HG03575 (cell line): ENCODE results near the gene ACAA2.
"Not testable (repeated sequence)": the region's sequence is repeated elsewhere in the genome, so short reads cannot be mapped to it uniquely, and the experiment has no call there.

Experiments used
- ATAC-seq: cut with Tn5 transposase; IDR thresholded peaks from one replicate; pipeline ENCODE4 v1.9.1; 2021; ENCODE audit not compliant: unreplicated experiment, insufficient number of reproducible peaks, low FRiP score; ENCODE audit errors: extremely low read depth

The ACAA2 gene

GRCh38 chr18:49784427-49785185 lies 28.7 kb downstream of the ACAA2 start:
- no peak for ATAC-seq

GRCh38 chr18:49783631-49784030 lies 29.7 kb downstream of the ACAA2 start:
- ATAC-seq = not testable (repeated sequence)

- ATAC-seq = no peak
Measured at GRCh38 chr18:49778826-49779465, 34.4 kb downstream of the ACAA2 start.

- ATAC-seq = no peak
Measured at GRCh38 chr18:49769047-49769728, 44.1 kb downstream of the ACAA2 start.

- no peak for ATAC-seq
Measured at GRCh38 chr18:49768051-49768391, 45.3 kb downstream of the ACAA2 start.

GRCh38 chr18:49767111-49768050 lies 46.0 kb downstream of the ACAA2 start:
- ATAC-seq = no peak

- no peak for ATAC-seq
Measured at GRCh38 chr18:49766646-49767045, 46.7 kb downstream of the ACAA2 start.

DNA sequence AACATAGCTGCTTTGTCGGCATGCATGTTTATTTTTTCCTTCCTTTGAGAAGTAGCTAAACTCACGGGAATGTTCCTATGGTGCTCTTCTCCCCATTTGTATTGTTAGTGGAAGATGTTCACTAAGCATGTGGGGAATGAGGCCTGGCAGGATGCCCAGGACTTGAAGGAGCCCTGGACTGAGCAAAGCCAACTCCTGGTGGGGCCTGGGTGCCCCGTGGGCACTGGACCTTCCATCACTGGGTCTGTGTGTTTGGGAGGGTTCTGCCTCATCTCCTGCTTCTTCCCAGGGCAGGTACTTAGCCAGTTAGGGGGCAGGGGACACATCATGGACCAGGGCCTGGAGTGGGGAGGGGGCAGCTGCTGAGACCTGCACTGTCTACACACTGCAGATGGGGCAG lies 49.3 kb downstream of the ACAA2 start:
- no peak for ATAC-seq

DNA sequence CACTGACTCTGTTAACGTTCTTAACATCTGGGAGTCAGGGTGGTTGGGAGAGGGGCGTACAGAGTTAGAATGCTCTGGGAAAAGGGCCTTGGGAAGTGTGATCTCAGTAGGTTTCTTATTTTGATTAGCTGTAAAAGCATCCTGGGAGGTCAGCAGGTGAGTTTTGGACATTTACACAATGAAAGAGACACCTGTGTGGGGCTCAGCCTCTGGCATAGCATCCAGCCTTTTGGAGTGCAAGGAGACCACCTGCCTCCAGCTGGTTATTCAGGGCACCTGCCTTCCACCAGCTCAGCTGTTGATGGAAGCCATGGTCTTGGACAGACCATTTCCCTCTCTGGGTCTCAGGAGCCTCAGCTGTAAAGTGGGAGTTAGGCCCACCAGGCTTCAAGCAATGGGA lies 49.7 kb downstream of the ACAA2 start:
- ATAC-seq = no peak

GRCh38 chr18:49762191-49763077 lies 50.9 kb downstream of the ACAA2 start:
- ATAC-seq = no peak

GRCh38 chr18:49761771-49762170 lies 51.6 kb downstream of the ACAA2 start:
- no peak for ATAC-seq

GRCh38 chr18:49758263-49758610 lies 55.1 kb downstream of the ACAA2 start:
- ATAC-seq = no peak

DNA sequence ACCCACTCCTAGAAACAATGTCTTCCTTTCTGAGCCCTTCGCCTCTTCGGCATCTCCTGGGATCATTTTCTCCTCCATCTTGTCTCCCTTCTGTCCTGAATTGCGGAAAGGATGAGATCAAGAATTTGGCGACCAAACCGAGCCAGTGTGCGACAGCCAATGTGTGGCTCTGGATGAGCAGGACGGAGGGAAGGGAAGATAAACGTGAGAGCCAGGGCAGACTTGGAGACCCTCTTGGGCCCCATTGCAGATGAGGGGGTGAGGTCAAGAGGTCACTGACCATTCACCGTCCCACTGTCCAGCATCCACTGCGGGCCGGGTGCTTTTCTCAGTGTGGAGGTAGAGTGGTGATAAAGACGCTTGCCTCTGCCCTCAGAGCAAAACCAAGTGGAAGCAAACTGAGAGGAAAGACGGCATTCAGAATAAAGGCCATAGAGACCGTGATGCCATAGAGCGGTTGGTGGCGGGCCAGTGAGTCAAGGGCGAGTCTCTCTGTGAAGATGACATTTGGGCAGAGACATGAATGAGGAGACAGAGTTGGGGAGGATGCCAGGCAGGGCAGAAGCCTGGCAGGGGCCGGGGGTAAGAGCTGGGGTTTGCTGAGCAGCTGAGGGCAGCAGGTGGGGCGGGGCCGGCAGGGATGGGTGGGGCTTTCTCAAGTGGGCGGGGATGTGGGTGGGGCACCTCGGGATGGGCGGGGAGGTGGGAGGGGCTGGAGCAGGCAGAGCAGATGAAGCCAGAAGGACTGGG lies 55.6 kb downstream of the ACAA2 start:
- ATAC-seq = no peak

DNA sequence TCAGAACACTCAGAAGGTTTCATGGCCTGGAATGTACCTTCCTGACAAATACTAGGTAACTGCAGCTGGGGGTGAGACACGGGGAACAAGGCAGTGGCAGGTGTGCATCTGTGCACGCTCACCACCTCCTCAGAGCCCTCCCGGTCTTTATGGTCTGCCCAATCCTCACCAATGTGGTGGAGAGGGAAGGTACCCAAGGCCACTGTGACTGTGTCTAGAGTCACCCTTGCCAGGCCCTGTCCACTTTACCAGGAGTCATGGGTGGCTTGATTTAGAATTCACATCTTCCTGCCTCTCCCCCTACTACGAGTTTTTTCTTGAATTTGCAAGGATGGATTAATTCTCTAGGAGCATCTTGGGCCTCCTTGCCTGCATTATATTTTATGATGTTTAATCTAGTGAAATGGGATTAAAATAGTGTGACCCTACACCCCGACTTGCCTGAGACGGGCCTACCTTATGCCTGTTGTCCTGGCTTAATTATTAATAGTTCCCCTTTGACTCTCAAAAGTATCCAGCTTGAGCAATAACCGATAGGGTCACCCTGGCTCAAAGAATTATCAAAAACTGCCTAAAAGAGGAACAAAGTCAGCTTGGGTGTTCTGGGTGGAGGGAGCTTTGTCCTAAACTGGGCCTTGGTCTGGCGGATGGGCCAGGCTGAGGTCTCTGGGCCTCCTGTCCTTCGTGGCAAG lies 56.5 kb downstream of the ACAA2 start:
- ATAC-seq = no peak

- ATAC-seq = no peak
Measured at GRCh38 chr18:49756135-49756534, 57.2 kb downstream of the ACAA2 start.

GRCh38 chr18:49755489-49755888 lies 57.8 kb downstream of the ACAA2 start:
- ATAC-seq = no peak

GRCh38 chr18:49754866-49755265 lies 58.5 kb downstream of the ACAA2 start:
- ATAC-seq = no peak
